K562 (cell line): ENCODE data around the gene KISS1R. TPM values are rescaled to one million over a fixed set of nuclear protein-coding genes. Genes with fewer than 3 reads are reported as not detected.

Source experiments
- CEBPB ChIP-seq: fragments of 450-650 bp; IDR thresholded peaks from 2 replicates; pipeline ENCODE4 v1.6.1; 2016; ENCODE audit warnings: missing genetic modification characterization, missing compliant biosample characterization
- DIDO1 ChIP-seq: fragments of 450-650 bp; IDR thresholded peaks from 2 replicates; pipeline ENCODE4 v1.6.1; 2016; ENCODE audit warnings: low read depth, missing biosample characterization, missing genetic modification characterization
- HBP1 ChIP-seq: fragments of 450-650 bp; formaldehyde crosslinking; IDR thresholded peaks from 2 replicates; pipeline ENCODE4 v1.4.0; 2022; ENCODE audit warnings: missing genetic modification characterization
- HNRNPLL ChIP-seq: fragments of 200-400 bp; formaldehyde crosslinking; IDR thresholded peaks from 2 replicates; pipeline ENCODE4 v1.6.1; 2017; ENCODE audit warnings: low read length, low read depth, mild to moderate bottlenecking; ENCODE audit not compliant: poor library complexity, severe bottlenecking
- NELFE ChIP-seq: IDR thresholded peaks from 2 replicates; pipeline ENCODE4 v1.6.1; 2011; ENCODE audit warnings: mild to moderate bottlenecking; ENCODE audit not compliant: insufficient read depth, insufficient read length
- NR2F6 ChIP-seq: fragments of 450-650 bp; formaldehyde crosslinking; IDR thresholded peaks from 2 replicates; pipeline ENCODE4 v1.4.0; 2020; ENCODE audit warnings: mild to moderate bottlenecking
- POLR2B ChIP-seq: fragments of 450-650 bp; IDR thresholded peaks from 2 replicates; pipeline ENCODE4 v1.6.1; 2018; ENCODE audit warnings: low read depth; ENCODE audit not compliant: partially characterized antibody
- RBM39 ChIP-seq: fragments of 200-400 bp; formaldehyde crosslinking; optimal IDR thresholded peaks from 2 replicates; pipeline ENCODE3; 2018; ENCODE audit warnings: low read depth, low read length
- SIN3A ChIP-seq, 2 experiments: fragments of 150-350 bp in 1 of 2; IDR thresholded peaks; 2 replicates each; pipeline ENCODE4 v1.6.1; 2011 to 2016; ENCODE audit warnings: borderline replicate concordance in 2 of 2, low read depth in 2 of 2, low read length in 2 of 2, mild to moderate bottlenecking in 2 of 2, moderate library complexity in 2 of 2; ENCODE audit not compliant: control insufficient read depth in 1 of 2
- TCFL5 ChIP-seq: fragments of 250-450 bp; sonication (Bioruptor Pico); conservative IDR thresholded peaks from 2 replicates; pipeline ENCODE4 v1.6.1; 2021; ENCODE audit warnings: mild to moderate bottlenecking, moderate library complexity, matching md5 sums
- TEAD4 ChIP-seq, 2 experiments: sonication (generic) in 1 of 2; formaldehyde crosslinking in 1 of 2; IDR thresholded peaks; 2 replicates each; pipeline versions ENCODE4 v1.6.1 to v1.8.0; 2012 to 2022; ENCODE audit warnings: borderline replicate concordance in 1 of 2, inconsistent platforms in 1 of 2, low read length in 1 of 2, mild to moderate bottlenecking in 1 of 2, missing genetic modification reagents in 1 of 2
- TFAP4 ChIP-seq: sonication (generic); formaldehyde crosslinking; IDR thresholded peaks from 2 replicates; pipeline ENCODE4 v1.8.0; 2022; ENCODE audit warnings: missing genetic modification reagents, mild to moderate bottlenecking, moderate library complexity, borderline replicate concordance
- TRIM24 ChIP-seq, 2 experiments: fragments of 450-650 bp; IDR thresholded peaks; 2 replicates each; pipeline ENCODE4 v1.6.1; 2016
- ZBTB40 ChIP-seq, 2 experiments: fragments of 450-650 bp in 1 of 2; sonication (generic) in 1 of 2; formaldehyde crosslinking in 1 of 2; IDR thresholded peaks; 2 replicates each; pipeline versions ENCODE4 v1.7.1 to v1.9.0; 2016 to 2022; ENCODE audit warnings: inconsistent platforms in 1 of 2, mild to moderate bottlenecking in 1 of 2, missing genetic modification reagents in 1 of 2
- ZNF277 ChIP-seq: fragments of 250-450 bp; sonication (Bioruptor Pico); IDR thresholded peaks from 2 replicates; pipeline ENCODE4 v1.8.0; 2022; ENCODE audit warnings: inconsistent platforms, mild to moderate bottlenecking, moderate library complexity, borderline replicate concordance
- polyA plus RNA-seq, 8 experiments: library from polyadenylated mRNA; depleted of rRNA in 4 of 8; stranded (reverse) in 5 of 8; unstranded in 3 of 8; fragments of >200 nt; fragmentation: Nextera tagmentation in 2 of 8; fragmentation: Illumina TruSeq in 1 of 8; extraction: Ambion mirVana in 2 of 8; extraction: Trizol in 1 of 8; gene quantifications; 2 replicates each; pipeline versions ENCODE4 v1.2.1 to v1.2.3, GENCODE V29; 2011 to 2014; ENCODE audit warnings: inconsistent platforms in 1 of 8, missing spikeins in 1 of 8
- total RNA-seq, 7 experiments: library from RNA; depleted of rRNA in 6 of 7; stranded (reverse); fragments of >200 nt in 6 of 7; fragmentation: Illumina TruSeq in 2 of 7; extraction: Trizol in 2 of 7; gene quantifications; 2 replicates each; pipeline versions ENCODE4 v1.2.1 to v1.2.3, GENCODE V29; 2011 to 2021; ENCODE audit warnings: low replicate concordance in 1 of 7

The KISS1R gene
- total and polyA plus RNA-seq, 9 of the 15 experiments (the other 6 are each of a cell fraction or from before 2014, with no cell fraction given) = 0.37 to 39.4 (median 2.0) TPM

GRCh38 chr19:939439-939838 is 22.3 kb downstream of the KISS1R start (continued):
- TF ChIP-seq ZBTB40 (IDR thresholded peaks at IDR 0.05) (no peak), ZBTB40 (CRISPR knock-in tag; IDR thresholded peaks at IDR 0.05) (no peak), ZNF277 (no peak), RBM39 (no peak), TCFL5 (CRISPR knock-in tag) (no peak), HBP1 (no peak), TEAD4 (IDR thresholded peaks at IDR 0.05; ENCODE audit: low read length) (peak; percentile 35; the same call in 1 of the 2 replicates), TEAD4 (CRISPR knock-in tag; IDR thresholded peaks at IDR 0.05; ENCODE audit: borderline replicate concordance) (no peak), TFAP4 (peak; percentile 64; the same call in 1 of the 2 replicates), SIN3A (IDR thresholded peaks at IDR 0.05; ENCODE audit: borderline replicate concordance in 2 of 2, control insufficient read depth in 1 of 2, low read depth in 2 of 2, low read length in 2 of 2) (no peak), TRIM24 (IDR thresholded peaks at IDR 0.05) (no peak), DIDO1 (no peak), POLR2B (no peak), NELFE (no peak), CEBPB (no peak), HNRNPLL (peak; percentile 22), NR2F6 (CRISPR knock-in tag) (no peak)
